CD4-positive, CD25-positive, alpha-beta regulatory T cell (primary cell): ENCODE results near the gene CGREF1. TPM values are rescaled to one million over a fixed set of nuclear protein-coding genes. Genes with fewer than 3 reads are reported as not detected.

ENCODE experiments used
- ATAC-seq, 2 donors: fragments of 150-1000 bp; cut with Tn5 transposase; one replicate each; pipeline ENCODE4 v1.10.0; 2021; ENCODE audit warnings: low read depth in 2 of 2, moderate number of reproducible peaks in 2 of 2, moderate library complexity in 1 of 2
- DNase-seq, 3 donors: peaks; one replicate each; pipeline versions ENCODE4 v3.0.0 to v3.0.0-alpha.2; 2012 to 2022; ENCODE audit warnings: mixed read lengths in 1 of 3
- H3K27ac ChIP-seq: one replicate; pipeline ENCODE4 v1.7.0; 2013; ENCODE audit warnings: mild to moderate bottlenecking, low read length; ENCODE audit not compliant: insufficient read depth, poor library complexity, severe bottlenecking
- H3K27me3 ChIP-seq: one replicate; pipeline ENCODE4 v1.7.0; 2013; ENCODE audit warnings: low read length; ENCODE audit not compliant: control insufficient read depth, insufficient read depth
- H3K36me3 ChIP-seq: one replicate; pipeline ENCODE4 v1.7.0; 2013; ENCODE audit warnings: mild to moderate bottlenecking, low read length, moderate library complexity; ENCODE audit not compliant: control insufficient read depth, insufficient read depth
- H3K4me1 ChIP-seq: 2 replicates; pipeline ENCODE4 v1.7.0; 2013; ENCODE audit warnings: mild to moderate bottlenecking, low read length; ENCODE audit not compliant: insufficient read depth, control insufficient read depth, poor library complexity, severe bottlenecking
- H3K4me3 ChIP-seq: one replicate; pipeline ENCODE4 v1.7.0; 2013; ENCODE audit warnings: low read depth, mild to moderate bottlenecking, low read length, moderate library complexity
- H3K9me3 ChIP-seq, 2 experiments: 1 replicate in 1 of 2; 2 replicates in 1 of 2; pipeline ENCODE4 v1.7.0; 2013; ENCODE audit warnings: low read length in 2 of 2, mild to moderate bottlenecking in 1 of 2, moderate library complexity in 1 of 2; ENCODE audit not compliant: control insufficient read depth in 2 of 2
- H3K27ac Mint-ChIP-seq, 3 donors: one replicate each; pipeline ENCODE4 v1.8.0; 2020 to 2022; ENCODE audit warnings: mild to moderate bottlenecking in 3 of 3, mixed read lengths in 3 of 3, moderate library complexity in 2 of 3
- H3K27me3 Mint-ChIP-seq: one replicate; pipeline ENCODE4 v1.8.0; 2022; ENCODE audit warnings: mild to moderate bottlenecking, mixed read lengths
- H3K36me3 Mint-ChIP-seq: one replicate; pipeline ENCODE4 v1.8.0; 2020; ENCODE audit warnings: mixed read lengths
- H3K4me1 Mint-ChIP-seq, 4 donors: one replicate each; pipeline ENCODE4 v1.8.0; 2020 to 2022; ENCODE audit warnings: mixed read lengths in 4 of 4, mild to moderate bottlenecking in 1 of 4
- H3K4me3 Mint-ChIP-seq, 4 donors: one replicate each; pipeline ENCODE4 v1.8.0; 2020 to 2022; ENCODE audit warnings: mild to moderate bottlenecking in 4 of 4, mixed read lengths in 4 of 4, moderate library complexity in 3 of 4
- H3K9me3 Mint-ChIP-seq, 7 donors: one replicate each; pipeline ENCODE4 v1.8.0; 2020 to 2022; ENCODE audit warnings: mixed read lengths in 7 of 7, mild to moderate bottlenecking in 3 of 7, moderate library complexity in 2 of 7
- polyA plus RNA-seq, 4 donors: library from polyadenylated mRNA; unstranded; fragments of 300-500 nt; fragmentation: Illumina TruSeq; gene quantifications; one replicate each; pipeline ENCODE4 v1.2.3, GENCODE V29; 2021
- total RNA-seq: library from RNA; stranded (reverse); gene quantifications from one replicate; pipeline ENCODE4 v1.2.3, GENCODE V29; 2022

The CGREF1 gene
- total and polyA plus RNA-seq, 5 donors from 2014 or later: 0.20 TPM; not detected in 4

DNA sequence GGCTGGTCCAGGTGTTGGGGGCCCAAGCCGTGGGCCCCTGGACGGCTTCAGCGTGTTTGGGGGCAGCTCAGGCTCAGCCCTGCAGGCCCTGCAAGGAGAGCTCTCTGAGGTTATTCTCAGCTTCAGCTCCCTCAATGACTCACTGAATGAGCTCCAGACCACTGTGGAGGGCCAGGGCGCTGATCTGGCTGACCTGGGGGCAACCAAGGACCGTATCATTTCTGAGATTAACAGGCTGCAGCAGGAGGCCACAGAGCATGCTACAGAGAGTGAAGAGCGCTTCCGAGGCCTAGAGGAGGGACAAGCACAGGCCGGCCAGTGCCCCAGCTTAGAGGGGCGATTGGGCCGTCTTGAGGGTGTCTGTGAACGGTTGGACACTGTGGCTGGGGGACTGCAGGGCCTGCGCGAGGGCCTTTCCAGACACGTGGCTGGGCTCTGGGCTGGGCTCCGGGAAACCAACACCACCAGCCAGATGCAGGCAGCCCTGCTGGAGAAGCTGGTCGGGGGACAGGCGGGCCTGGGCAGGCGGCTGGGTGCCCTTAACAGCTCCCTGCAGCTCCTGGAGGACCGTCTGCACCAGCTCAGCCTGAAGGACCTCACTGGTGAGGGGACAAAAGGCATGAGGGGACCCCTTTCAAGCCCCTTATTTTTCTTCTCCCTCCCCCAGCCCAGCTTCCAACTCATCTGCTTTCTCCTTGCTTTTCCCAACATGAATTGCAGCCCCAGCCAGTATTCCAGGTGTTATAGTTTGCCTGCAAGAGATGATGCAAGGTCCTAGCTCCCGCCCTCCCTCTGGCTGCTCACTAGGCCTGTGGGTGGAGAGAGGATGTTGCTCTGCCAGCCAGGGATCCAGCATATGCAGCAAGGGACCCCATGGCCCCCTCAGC is 35.3 kb downstream of the CGREF1 start:
- ATAC-seq (no peak), DNase-seq (no peak)
- no peaks in the 10 kb centered on the region for H3K36me3 Mint-ChIP-seq
- no peaks in the 10 kb centered on the region for H3K27me3 Mint-ChIP-seq
- H3K9me3 Mint-ChIP-seq: no peaks in the 10 kb centered on the region
- no peak overlapping the region for H3K27ac Mint-ChIP-seq
- H3K4me3 ChIP-seq: no peak overlapping the region
- peak overlapping the region in 1 of 4 donors; percentile 82 for H3K4me3 Mint-ChIP-seq
- H3K4me1 ChIP-seq: peaks cover 40% of the 10 kb centered on the region
- no peaks in the 10 kb centered on the region for H3K9me3 ChIP-seq
- peaks cover 5 to 42% (median 17%) of the 10 kb centered on the region in 4 donors for H3K4me1 Mint-ChIP-seq
- no peak overlapping the region for H3K27ac ChIP-seq
- no peaks in the 10 kb centered on the region for H3K36me3 ChIP-seq
- no peaks in the 10 kb centered on the region for H3K27me3 ChIP-seq

DNA sequence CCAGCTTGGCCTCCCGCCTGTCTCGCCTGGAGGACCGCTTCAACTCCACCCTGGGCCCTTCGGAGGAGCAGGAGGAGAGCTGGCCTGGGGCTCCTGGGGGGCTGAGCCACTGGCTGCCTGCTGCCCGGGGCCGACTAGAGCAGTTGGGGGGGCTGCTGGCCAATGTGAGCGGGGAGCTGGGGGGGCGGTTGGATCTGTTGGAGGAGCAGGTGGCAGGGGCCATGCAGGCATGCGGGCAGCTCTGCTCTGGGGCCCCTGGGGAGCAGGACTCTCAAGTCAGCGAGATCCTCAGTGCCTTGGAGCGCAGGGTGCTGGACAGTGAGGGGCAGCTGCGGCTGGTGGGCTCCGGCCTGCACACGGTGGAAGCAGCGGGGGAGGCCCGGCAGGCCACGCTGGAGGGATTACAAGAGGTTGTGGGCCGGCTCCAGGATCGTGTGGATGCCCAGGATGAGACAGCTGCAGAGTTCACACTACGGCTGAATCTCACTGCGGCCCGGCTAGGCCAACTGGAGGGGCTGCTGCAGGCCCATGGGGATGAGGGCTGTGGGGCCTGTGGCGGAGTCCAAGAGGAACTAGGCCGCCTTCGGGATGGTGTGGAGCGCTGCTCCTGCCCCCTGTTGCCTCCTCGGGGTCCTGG is 36.0 kb downstream of the CGREF1 start:
- no peaks in the 10 kb centered on the region for H3K9me3 Mint-ChIP-seq
- Histone ChIP-seq H3K4me3 (no peak overlapping the region), H3K27me3 (no peaks in the 10 kb centered on the region), H3K27ac (no peak overlapping the region), H3K36me3 (no peaks in the 10 kb centered on the region), H3K9me3 (no peaks in the 10 kb centered on the region), H3K4me1 (peaks cover 40% of the 10 kb centered on the region)
- ATAC-seq: no peak
- H3K36me3 Mint-ChIP-seq: no peaks in the 10 kb centered on the region
- no peak for DNase-seq
- no peak overlapping the region for H3K27ac Mint-ChIP-seq
- H3K4me1 Mint-ChIP-seq: peaks cover 5 to 40% (median 17%) of the 10 kb centered on the region in 4 donors
- H3K4me3 Mint-ChIP-seq: peak overlapping the region in 1 of 4 donors; percentile 10
- H3K27me3 Mint-ChIP-seq: no peaks in the 10 kb centered on the region

DNA sequence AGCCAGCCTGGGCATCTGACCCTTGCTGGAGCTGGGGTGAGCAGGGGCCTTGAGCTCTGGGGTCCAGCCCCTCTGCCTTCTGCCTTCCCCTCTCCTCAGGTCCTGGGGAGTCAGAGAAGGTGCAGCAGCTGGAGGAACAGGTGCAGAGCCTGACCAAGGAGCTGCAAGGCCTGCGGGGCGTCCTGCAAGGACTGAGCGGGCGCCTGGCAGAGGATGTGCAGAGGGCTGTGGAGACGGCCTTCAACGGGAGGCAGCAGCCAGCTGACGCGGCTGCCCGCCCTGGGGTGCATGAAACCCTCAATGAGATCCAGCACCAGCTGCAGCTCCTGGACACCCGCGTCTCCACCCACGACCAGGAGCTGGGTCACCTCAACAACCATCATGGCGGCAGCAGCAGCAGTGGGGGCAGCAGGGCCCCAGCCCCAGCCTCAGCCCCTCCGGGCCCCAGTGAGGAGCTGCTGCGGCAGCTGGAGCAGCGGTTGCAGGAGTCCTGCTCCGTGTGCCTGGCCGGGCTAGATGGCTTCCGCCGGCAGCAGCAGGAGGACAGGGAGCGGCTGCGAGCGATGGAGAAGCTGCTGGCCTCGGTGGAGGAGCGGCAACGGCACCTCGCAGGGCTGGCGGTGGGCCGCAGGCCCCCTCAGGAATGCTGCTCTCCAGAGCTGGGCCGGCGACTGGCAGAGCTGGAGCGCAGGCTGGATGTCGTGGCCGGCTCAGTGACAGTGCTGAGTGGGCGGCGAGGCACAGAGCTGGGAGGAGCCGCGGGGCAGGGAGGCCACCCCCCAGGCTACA is 36.8 kb downstream of the CGREF1 start:
- DNase-seq (no peak), ATAC-seq (no peak)
- Mint-ChIP-seq H3K4me1 (peaks cover 0 to 34% (median 15%) of the 10 kb centered on the region in 4 donors), H3K36me3 (no peaks in the 10 kb centered on the region), H3K27me3 (no peaks in the 10 kb centered on the region), H3K27ac (peak overlapping the region in 2 of 3 donors; percentile 95 to 100), H3K9me3 (no peaks in the 10 kb centered on the region), H3K4me3 (peak overlapping the region in 1 of 4 donors; percentile 82)
- Histone ChIP-seq H3K27me3 (no peaks in the 10 kb centered on the region), H3K36me3 (no peaks in the 10 kb centered on the region), H3K27ac (peak overlapping the region; percentile 81), H3K9me3 (no peaks in the 10 kb centered on the region), H3K4me1 (peaks cover 37% of the 10 kb centered on the region), H3K4me3 (peak overlapping the region; percentile 69)

DNA sequence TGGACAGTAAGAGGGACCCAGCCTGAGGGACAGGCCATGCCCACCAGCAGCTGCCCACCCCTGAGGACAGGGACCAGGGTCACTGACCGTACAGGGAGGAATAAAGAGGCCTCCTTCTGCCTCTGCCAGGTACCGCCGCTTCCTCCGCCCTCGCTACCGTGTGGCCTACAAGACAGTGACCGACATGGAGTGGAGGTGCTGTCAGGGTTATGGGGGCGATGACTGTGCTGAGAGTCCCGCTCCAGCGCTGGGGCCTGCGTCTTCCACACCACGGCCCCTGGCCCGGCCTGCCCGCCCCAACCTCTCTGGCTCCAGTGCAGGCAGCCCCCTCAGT is 38.4 kb downstream of the CGREF1 start:
- Histone ChIP-seq H3K27me3 (no peaks in the 10 kb centered on the region), H3K4me3 (no peak overlapping the region), H3K4me1 (peaks cover 29% of the 10 kb centered on the region), H3K27ac (peak overlapping the region; percentile 81), H3K36me3 (no peaks in the 10 kb centered on the region), H3K9me3 (no peaks in the 10 kb centered on the region)
- Mint-ChIP-seq H3K36me3 (no peaks in the 10 kb centered on the region), H3K27me3 (no peaks in the 10 kb centered on the region), H3K9me3 (no peaks in the 10 kb centered on the region), H3K4me1 (peaks cover 7 to 34% (median 16%) of the 10 kb centered on the region in 4 donors), H3K27ac (peak overlapping the region in 1 of 3 donors; percentile 99), H3K4me3 (peak overlapping the region in 2 of 4 donors; percentile 44 to 47)
- DNase-seq (no peak), ATAC-seq (no peak)

DNA sequence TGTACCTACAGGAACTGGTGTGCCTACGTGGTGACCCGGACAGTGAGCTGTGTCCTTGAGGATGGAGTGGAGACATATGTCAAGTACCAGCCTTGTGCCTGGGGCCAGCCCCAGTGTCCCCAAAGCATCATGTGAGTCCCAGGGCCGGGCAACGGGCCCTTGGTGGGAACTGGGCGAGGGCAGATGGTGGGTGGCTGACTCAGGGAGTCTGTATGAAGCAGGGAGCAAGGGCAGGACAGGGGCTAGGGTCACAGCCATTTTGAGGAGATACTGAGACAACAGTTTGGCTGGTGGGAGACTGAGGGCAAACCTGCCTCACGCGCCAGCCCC is 38.8 kb downstream of the CGREF1 start:
- H3K27me3 Mint-ChIP-seq: no peaks in the 10 kb centered on the region
- ATAC-seq (no peak), DNase-seq (no peak)
- H3K27ac Mint-ChIP-seq: peak overlapping the region in 1 of 3 donors; percentile 52
- H3K27ac ChIP-seq: no peak overlapping the region
- peaks cover 29% of the 10 kb centered on the region for H3K4me1 ChIP-seq
- peaks cover 10 to 34% (median 15%) of the 10 kb centered on the region in 4 donors for H3K4me1 Mint-ChIP-seq
- no peaks in the 10 kb centered on the region for H3K36me3 Mint-ChIP-seq
- H3K27me3 ChIP-seq: no peaks in the 10 kb centered on the region
- no peak overlapping the region for H3K4me3 ChIP-seq
- H3K4me3 Mint-ChIP-seq: peak overlapping the region in 2 of 4 donors; percentile 4 to 44
- H3K9me3 Mint-ChIP-seq: no peaks in the 10 kb centered on the region
- no peaks in the 10 kb centered on the region for H3K9me3 ChIP-seq
- no peaks in the 10 kb centered on the region for H3K36me3 ChIP-seq

DNA sequence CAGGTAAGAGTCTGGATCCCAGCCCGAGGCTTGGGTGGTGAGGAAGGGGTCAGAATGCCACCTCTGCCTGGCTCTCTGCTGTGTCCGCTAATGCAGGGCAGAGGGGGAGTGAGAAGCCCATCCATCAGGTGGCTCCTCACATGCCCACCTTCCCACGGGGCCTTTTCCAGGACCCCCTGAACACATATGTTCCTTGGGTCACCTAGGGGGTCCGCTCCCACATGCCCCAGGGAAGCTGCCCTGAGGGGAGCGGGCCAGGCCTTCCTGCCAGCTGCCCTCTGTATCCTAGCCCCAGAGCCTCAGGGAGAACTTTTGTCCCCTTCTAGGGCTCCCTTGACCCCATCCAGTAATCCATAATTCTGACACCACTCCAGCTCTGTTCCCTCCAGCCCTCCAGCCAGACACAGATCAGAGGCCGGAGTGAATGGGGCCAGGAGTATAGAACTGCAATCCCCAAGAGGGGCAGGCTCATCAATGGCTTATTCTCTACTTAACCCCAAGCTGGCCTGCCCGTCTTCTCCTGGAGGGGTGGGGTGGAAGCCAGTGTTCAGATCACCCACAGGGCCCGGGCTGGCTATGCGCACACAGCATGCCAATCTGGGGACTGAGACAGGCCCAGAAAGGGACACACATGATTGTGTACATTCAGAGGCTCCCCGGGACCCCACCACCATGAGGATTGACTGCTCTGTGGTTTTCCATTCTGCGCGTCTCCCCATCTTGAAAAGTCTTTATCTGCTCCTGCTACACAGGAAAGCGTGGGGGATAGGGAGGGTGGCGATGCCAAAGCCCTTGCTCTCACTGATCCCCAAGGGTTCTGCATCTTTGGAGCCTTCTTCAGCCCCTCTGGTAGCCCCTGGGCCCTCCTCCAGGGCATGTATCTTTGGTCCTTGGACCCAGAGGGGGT is 39.4 kb downstream of the CGREF1 start:
- no peak overlapping the region for H3K27ac ChIP-seq
- no peaks in the 10 kb centered on the region for H3K27me3 ChIP-seq
- no peaks in the 10 kb centered on the region for H3K9me3 ChIP-seq
- no peaks in the 10 kb centered on the region for H3K36me3 ChIP-seq
- no peaks in the 10 kb centered on the region for H3K36me3 Mint-ChIP-seq
- H3K4me1 ChIP-seq: peaks cover 30% of the 10 kb centered on the region
- H3K4me3 ChIP-seq: no peak overlapping the region
- H3K9me3 Mint-ChIP-seq: no peaks in the 10 kb centered on the region
- ATAC-seq: no peak
- no peak for DNase-seq
- peak overlapping the region in 2 of 4 donors; percentile 10 to 44 for H3K4me3 Mint-ChIP-seq
- peaks cover 14 to 35% (median 19%) of the 10 kb centered on the region in 4 donors for H3K4me1 Mint-ChIP-seq
- no peaks in the 10 kb centered on the region for H3K27me3 Mint-ChIP-seq
- peak overlapping the region in 1 of 3 donors; percentile 52 for H3K27ac Mint-ChIP-seq
